ENCODE results near the gene TMEM204. TPM values are rescaled to one million over a fixed set of nuclear protein-coding genes. Genes with fewer than 3 reads are reported as not detected.

Gene TMEM204
- total RNA-seq, 1 donor from 2014 or later: 37.2 TPM

DNA sequence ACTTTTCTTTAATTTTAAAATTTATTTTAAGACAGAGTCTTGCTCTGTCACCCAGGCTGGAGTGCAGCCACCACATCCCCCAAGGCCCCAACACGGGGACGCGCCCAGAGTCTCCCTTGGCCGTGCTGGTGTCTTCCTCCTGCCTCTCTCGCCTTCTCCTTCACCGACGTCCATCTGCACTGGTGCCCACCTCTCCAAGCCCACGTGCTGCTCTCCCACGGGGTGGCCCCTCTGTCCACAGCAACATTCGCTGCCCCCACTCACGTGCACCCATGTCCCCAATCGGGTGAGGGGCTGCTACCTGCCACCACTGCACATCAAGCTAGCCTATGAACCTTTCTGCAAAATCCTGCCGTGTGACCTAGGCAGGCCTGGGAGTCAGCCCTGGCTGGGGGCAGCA lies 3.1 kb downstream of the TMEM204 start:
- DNase-seq (ENCODE audit: low spot score): no peak

DNA sequence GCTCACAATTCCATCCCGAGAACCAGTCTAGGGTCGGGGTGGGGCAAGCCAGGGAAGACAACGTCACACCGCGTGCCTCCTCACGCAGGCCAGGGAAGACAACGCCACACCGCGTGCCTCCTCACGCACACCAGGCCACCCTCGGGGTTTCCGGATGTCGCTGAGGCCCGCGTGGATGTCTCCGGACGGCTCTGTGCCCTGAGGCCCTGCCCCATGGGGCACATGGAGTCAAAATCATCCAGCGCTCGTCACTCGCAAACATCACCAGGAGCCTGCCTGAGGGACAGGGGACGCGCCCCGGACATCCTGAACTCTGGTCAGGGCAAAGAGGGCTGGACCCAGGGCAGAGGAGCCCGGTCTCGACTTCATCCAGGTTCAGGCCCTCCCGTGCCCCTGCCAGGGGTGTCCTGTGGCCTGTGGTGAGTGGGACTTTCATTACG lies 3.7 kb downstream of the TMEM204 start:
- no peak for DNase-seq (ENCODE audit: low spot score)

DNA sequence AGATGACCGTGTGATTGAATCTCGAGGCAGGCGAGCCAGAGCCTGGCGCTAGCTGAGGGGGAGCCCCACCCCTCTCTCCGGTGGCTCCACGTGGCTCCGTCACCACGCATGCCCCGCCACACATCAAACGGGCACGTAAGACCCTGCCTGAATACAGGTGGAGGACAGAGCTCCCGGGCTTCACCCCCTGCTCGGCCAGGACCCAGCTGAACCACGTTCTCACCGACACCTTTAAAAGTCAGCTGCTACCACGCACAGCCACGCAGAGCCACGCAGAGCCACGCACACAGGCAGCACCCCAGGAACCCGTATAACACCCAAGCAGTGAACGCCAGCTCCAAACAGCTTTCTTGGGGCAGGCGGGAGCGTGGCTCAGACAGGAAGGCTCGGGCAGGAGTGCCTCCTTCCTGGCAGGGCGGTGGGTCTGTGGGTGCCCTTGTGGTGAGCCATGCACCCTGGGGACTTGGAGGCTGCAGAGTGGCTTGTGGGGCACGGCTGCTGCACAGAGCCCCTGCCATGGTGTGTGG lies 4.4 kb downstream of the TMEM204 start:
- no peak for DNase-seq (ENCODE audit: low spot score)

DNA sequence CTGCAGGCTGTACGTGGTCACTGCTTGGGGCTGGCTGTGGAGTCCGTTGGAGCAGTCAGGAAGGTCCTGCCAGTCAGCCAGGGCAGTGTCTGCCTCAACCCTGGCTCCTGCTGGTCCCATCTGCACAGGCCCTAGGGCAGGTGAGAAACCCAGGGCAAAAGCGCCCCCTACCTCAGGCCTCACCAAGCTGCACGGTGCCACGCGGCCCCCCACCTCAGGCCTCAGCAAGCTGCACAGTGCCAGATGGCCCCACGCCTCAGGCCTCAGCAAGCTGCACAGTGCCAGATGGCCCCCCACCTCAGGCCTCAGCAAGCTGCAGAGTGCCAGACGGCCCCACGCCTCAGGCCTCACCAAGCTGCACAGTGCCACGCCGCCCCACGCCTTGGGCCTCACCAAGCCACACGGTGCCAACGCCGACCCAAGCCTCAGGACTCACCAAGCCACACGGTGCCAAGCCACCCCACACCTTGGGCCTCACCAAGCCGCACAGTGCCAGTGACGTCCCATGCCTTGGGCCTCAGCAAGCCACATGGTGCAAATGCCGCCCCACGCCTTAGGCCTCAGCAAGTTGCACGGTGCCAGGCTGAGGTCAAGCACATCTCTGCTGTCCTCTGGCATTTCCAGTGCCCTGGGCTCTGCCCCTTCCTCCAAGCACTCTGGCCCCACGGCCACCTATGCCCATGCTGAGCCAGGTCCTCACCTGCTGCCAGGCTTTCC lies 5.5 kb downstream of the TMEM204 start:
- DNase-seq (ENCODE audit: low spot score): no peak

DNA sequence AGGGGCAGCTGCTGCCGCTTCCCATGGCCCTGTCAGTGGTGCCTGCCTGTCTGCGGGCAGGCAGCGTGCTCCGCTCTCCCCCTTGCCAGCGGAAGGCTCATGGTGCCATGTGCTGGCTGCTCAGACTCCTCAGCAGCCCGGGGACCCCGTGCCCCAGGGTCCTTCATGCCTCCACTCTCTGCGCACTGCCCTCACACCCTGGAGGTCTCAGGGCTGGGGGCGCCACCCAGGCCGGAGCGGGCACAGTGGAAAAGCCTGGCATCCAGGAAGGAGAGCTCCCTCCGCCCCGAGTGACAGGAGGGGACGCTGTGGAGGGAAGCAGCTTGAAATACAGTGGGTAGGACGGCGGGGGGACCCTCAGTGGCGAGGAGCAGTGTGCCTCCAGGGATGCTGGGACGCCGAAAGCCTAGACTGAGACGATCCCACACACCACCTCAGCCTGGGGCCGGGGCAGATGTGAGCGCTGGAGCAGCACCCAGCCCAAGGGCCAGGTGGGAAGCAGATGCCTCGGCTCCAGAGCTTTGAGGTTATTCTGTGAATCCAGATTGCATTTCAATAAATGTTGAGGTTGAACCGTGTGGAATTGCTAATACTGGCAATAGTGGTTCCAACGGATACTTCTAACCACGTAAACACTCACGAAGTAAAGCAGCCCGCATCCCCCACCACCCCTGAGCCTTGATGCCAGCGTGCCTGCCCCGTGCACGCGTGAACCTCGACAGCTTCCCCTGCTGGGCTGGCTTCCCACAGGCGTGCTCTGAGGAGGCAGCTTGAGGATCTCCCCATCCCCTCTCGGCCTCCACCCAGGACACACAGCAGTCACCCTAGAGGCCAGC lies 6.5 kb downstream of the TMEM204 start:
- no peak for DNase-seq (ENCODE audit: low spot score)

GRCh38 chr16:1540556-1540855 lies 7.0 kb downstream of the TMEM204 start:
- no peak for DNase-seq (ENCODE audit: low spot score)

- DNase-seq (ENCODE audit: low spot score): no peak
Observed at GRCh38 chr16:1541293-1542165, 8.1 kb downstream of the TMEM204 start.

- DNase-seq (ENCODE audit: low spot score): no peak
Observed at GRCh38 chr16:1542166-1542500, 8.7 kb downstream of the TMEM204 start.

GRCh38 chr16:1542533-1542932 lies 9.1 kb downstream of the TMEM204 start:
- no peak for DNase-seq (ENCODE audit: low spot score)

GRCh38 chr16:1543085-1543896 lies 9.8 kb downstream of the TMEM204 start:
- DNase-seq (ENCODE audit: low spot score): no peak

GRCh38 chr16:1545044-1546040 lies 11.9 kb downstream of the TMEM204 start:
- no peak for DNase-seq (ENCODE audit: low spot score)

DNA sequence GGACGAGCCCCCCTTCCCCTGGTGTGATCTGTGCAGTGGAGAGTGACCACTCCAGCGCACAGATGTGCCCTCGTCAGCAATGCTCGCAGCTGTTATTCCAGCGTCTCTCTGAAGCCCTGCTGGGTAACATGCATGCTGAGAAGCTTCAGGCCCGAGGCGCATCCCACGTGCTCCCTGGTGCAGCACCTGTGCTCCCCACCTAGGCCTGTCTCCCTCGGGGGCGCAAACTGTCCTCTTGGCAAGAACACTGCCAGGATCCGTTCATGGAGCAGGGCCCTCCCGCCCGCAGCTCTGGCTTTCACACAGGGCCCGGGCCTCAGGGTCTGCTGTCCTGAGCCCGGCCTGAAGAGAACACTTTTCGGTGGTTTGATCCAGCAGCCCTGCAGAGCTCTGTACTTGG lies 13.0 kb downstream of the TMEM204 start:
- no peak for DNase-seq (ENCODE audit: low spot score)

DNA sequence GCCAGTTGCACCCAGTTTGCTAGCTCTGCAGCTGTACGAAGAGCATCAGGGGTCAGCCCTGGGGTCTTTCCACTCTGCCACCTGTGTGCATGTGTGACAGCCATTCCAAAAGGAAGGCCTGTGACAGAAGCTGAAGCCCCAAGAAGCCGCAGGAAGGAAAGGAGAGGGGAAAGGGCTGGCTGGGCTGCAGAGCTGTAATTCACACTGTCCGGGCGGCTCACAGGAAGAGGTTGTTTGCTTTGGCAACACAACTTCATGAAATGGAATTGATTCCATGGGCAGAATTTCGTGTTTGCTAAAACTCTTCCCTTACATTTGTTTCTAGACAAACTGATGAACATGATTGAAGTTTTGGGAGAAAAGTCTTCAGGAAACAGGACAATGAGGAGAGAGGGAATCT lies 14.8 kb downstream of the TMEM204 start:
- no peak for DNase-seq (ENCODE audit: low spot score)

DNA sequence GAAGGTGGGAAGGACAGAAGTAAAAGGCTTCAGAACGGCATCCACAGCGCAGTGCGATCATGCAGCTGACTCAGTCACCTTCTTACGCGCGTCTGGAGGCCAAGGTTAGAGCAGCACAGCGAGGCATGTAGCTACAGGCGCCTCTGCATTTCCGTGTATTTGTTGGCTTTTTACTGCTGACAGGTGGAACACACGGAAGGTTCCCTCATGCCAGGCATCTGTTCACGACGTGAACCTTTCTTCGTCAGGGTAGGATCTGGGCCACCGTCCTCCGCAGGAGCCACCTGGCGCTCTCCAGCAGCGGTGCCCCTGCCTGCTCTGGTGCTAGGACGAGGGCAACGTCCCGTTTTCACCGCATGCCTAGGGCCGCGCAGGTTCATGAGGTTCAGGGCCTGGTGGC lies 15.3 kb downstream of the TMEM204 start:
- DNase-seq (ENCODE audit: low spot score): no peak

DNA sequence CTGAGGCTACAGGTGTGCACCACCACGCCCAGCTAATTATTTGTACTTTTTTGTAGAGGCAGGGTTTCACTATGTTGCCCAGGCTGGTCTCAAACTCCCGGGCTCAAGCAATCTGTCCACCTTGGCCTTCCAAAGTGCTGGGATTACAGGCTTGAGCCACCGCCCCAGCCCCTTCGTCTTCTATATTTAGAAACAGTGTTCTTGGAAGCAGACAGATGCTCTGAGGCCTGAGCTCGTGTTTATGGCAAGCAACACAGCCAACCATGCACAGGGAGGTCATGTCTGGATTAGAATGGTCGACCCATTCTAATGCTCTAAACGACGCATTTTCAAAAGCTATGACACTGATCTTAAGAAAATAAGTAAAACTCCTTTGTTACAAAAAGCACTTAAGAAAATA lies 16.6 kb downstream of the TMEM204 start:
- no peak for DNase-seq (ENCODE audit: low spot score)

DNA sequence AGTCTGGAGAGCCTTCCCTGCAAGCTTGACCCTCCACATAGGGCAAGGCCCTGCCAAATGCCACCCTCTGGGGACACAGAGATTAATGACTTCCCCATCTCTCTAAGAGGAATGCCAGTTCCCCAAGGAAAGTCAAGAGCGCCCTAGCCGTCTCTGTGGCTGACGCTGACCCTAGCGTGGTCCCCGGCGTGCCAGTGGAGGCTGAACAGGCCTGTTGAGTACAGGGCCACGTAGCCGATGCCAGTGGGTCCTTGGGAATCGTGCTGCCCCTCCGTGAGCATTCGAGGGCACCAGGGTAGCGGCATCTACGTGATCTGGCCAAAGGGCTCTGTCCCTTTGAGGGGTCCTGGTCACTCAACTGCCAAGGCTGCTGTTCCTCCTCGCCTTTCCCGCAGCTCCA lies 17.2 kb downstream of the TMEM204 start:
- DNase-seq (ENCODE audit: low spot score): no peak

- no peak for DNase-seq (ENCODE audit: low spot score)
Observed at GRCh38 chr16:1551166-1551565, 17.7 kb downstream of the TMEM204 start.

- DNase-seq (ENCODE audit: low spot score): no peak
Observed at GRCh38 chr16:1552129-1552528, 18.7 kb downstream of the TMEM204 start.

DNA sequence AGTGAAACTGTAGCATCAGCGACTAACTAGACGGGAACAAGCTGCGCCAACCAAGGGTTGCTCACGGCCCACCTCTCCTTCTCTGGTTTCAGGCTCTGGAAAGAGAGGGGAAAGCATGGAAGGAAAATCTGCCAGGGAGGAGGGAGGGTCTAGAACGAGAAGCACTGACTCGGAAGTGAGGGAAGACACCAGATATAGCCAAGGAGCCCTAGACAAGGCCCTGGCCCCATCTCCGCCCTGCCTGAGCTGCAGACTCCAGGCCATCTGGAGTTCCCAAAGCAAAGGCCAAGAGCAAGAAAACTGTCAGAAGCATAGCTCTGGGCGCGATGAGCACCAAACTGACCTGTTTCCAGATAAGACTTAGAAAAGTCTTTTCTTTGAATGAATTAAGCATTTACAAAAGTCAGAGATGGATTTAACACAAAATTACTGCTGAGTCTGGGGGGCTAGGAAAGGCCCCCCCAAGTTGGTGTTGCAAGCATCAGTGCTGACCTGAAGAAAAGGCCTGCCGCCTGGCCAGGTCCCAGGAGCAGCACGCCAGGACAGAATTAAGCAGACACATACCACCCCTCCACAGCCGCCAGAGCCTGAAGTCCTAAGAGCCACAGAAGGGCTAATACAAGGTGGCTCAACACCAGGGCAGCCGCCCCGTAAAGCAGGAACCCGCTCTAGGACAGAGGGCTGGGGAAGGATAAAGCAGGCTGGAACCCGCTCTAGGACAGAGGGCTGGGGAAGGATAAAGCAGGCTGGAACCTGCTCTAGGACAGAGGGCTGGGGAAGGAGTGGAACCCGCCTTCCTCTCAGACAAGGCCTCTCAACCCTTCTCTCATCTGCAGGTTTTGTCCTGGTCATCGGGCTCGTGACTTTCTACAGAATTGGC lies 20.7 kb downstream of the TMEM204 start:
- DNase-seq (ENCODE audit: low spot score): no peak

Measured in mesenteric fat pad (tissue), 1 donor.